Measurements from ENCODE around the gene BAD. TPM values are rescaled to one million over a fixed set of nuclear protein-coding genes. Genes with fewer than 3 reads are reported as not detected.

BAD gene
- total RNA-seq, 1 donor from 2014 or later, result 66.7 TPM

- DNase-seq (ENCODE audit: low read depth), result no peak
Observed at GRCh38 chr11:64230985-64231365, 53.5 kb downstream of the BAD start.

DNA sequence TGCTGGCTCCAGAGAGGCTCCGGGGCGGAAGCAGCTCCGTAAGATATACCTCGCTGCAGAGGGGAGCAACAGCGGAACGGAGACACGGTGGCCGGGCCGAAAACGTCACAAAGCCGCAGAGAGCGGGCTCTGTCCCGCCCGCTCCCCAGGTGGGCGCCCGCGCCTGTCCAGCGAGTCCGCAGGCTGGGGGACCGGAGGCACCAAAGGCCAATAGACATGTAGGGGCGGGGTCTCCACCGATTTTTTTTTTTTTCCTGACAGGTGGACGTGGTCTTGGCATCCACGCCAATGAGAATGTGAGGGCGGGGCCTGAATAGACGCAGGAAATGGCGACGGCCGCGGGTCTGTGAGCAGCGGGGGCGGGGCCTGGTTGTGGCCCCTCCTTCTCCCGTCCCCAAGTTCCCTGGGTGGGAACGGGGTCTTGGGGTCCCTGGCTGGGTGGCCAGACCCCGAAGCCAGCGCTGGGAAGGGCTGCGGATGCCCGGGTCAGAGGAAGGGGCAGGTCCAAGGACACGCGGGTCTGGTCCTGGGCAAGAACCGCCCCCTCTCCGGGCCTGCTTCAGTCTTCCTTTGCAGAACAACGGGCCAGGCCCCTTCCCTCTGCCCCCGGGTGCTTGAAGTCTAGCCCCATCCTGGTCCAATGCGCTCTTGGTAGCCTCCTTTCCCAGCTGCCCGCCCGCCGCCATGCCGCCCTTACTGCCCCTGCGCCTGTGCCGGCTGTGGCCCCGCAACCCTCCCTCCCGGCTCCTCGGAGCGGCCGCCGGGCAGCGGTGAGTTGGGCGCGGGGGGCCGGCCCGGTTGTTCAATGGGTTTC, 54.1 kb downstream of the BAD start, which contains the start of gene DNAJC4:
DNAJC4 (plus strand) TSS at position 378 of the 814 bp plus-strand sequence; CDS start at position 685, 307 bp downstream.
- DNase-seq (ENCODE audit: low read depth), result peak; percentile 85

- DNase-seq (ENCODE audit: low read depth), result no peak
Observed at GRCh38 chr11:64229744-64230170, 54.7 kb downstream of the BAD start.

- no peak for DNase-seq (ENCODE audit: low read depth)
Observed at GRCh38 chr11:64229090-64229743, 55.2 kb downstream of the BAD start.

- DNase-seq (ENCODE audit: low read depth), result no peak
Observed at GRCh38 chr11:64227405-64227956, 57.0 kb downstream of the BAD start.

- no peak for DNase-seq (ENCODE audit: low read depth)
Observed at GRCh38 chr11:64226507-64227051, 57.9 kb downstream of the BAD start.

GRCh38 chr11:64225608-64226506, 58.6 kb downstream of the BAD start, which contains the start of the genes NUDT22 and TRPT1:
NUDT22 (plus strand) TSS chr11:64226274; CDS start chr11:64226653, 379 bp downstream.
TRPT1 (minus strand) TSS chr11:64226186; CDS start chr11:64225860, 326 bp downstream.
- peak; percentile 37 for DNase-seq (ENCODE audit: low read depth)

- DNase-seq (ENCODE audit: low read depth), result no peak
Observed at GRCh38 chr11:64224891-64225607, 59.4 kb downstream of the BAD start.

- DNase-seq (ENCODE audit: low read depth), result no peak
Observed at GRCh38 chr11:64224151-64224890, 60.1 kb downstream of the BAD start.

- DNase-seq (ENCODE audit: low read depth), result no peak
Observed at GRCh38 chr11:64223001-64223651, 61.3 kb downstream of the BAD start.

DNA sequence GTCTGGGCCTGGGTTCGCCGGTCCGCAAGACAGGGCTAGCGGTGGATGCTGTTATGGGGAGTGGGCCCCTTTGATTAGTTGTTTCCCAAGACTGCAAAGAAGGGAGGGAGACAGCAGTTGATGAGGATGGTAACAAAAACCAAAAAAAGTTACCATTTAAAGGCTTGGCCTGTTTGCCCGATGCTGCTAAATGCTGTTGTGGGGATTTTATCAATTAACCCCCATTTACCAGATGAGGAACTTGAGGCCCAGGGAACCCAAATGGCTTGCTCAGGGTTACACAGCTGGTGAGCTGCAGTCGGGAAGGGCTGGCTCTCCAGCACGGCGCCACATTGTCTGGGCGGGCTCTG, 61.8 kb downstream of the BAD start:
- DNase-seq (ENCODE audit: low read depth), result no peak

DNA sequence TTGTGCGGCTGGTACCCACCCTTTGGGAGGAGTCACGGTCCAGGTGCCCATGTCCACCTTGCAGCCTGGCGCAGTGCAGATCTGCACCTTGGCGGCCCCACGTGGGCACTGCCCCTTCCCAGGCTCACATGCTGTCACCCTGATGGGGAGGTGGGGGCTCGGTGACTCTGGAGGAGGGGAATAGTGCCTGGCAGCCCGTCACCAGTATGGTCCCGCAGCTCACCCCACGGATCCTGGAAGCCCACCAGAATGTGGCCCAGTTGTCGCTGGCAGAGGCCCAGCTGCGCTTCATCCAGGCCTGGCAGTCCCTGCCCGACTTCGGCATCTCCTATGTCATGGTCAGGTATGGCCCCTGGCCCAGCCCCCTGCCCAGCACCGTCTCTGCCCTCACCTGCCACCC, 63.7 kb downstream of the BAD start:
- DNase-seq (ENCODE audit: low read depth), result no peak

- DNase-seq (ENCODE audit: low read depth), result no peak
Observed at GRCh38 chr11:64220271-64220670, 64.2 kb downstream of the BAD start.

Other genes starting within 250 kb of the BAD start
- 0.05 TPM in 1 of 2 replicates, not detected in the other for gene FLRT1, start 248.7 kb downstream of the BAD start, total RNA-seq
- 9.3 and 18.4 TPM in 2 replicates for gene MACROD1, start 118.6 kb downstream of the BAD start, total RNA-seq
- gene STIP1, start 98.5 kb downstream of the BAD start, total RNA-seq, result 174 and 201 TPM in 2 replicates
- gene FERMT3, start 77.9 kb downstream of the BAD start, total RNA-seq, result 0.17 TPM in 1 of 2 replicates, not detected in the other
- gene TRPT1, start 58.5 kb downstream of the BAD start, total RNA-seq, result 37.0 and 68.8 TPM in 2 replicates
- gene NUDT22, start 58.4 kb downstream of the BAD start, total RNA-seq, result 39.2 and 107 TPM in 2 replicates
- 2.6 and 9.2 TPM in 2 replicates for gene DNAJC4, start 54.1 kb downstream of the BAD start, total RNA-seq
- gene VEGFB, start 50.1 kb downstream of the BAD start, total RNA-seq, result 6.1 and 14.7 TPM in 2 replicates
- gene FKBP2, start 43.6 kb downstream of the BAD start, total RNA-seq, result 57.5 and 64.3 TPM in 2 replicates
- gene PPP1R14B, start 37.7 kb downstream of the BAD start, total RNA-seq, result 131 and 369 TPM in 2 replicates
- 29.7 and 44.3 TPM in 2 replicates for gene PLCB3, start 33.1 kb downstream of the BAD start, total RNA-seq
- 9.9 and 18.9 TPM in 2 replicates for gene GPR137, start 1.2 kb upstream of the BAD start, total RNA-seq
- gene KCNK4, start 6.6 kb upstream of the BAD start, total RNA-seq, result not detected in 2 replicates
- gene CATSPERZ, start 15.7 kb upstream of the BAD start, total RNA-seq, result not detected in 2 replicates
- 54.0 and 72.4 TPM in 2 replicates for gene ESRRA, start 20.9 kb upstream of the BAD start, total RNA-seq
- 96.8 and 278 TPM in 2 replicates for gene TRMT112, start 32.9 kb upstream of the BAD start, total RNA-seq
- 209 and 400 TPM in 2 replicates for gene PRDX5, start 33.5 kb upstream of the BAD start, total RNA-seq
- 0.55 and 2.4 TPM in 2 replicates for gene CCDC88B, start 55.5 kb upstream of the BAD start, total RNA-seq
- 46.0 and 49.3 TPM in 2 replicates for gene RPS6KA4, start 74.5 kb upstream of the BAD start, total RNA-seq

Measured in renal cortical epithelial cell (primary cell).